Caco-2 (cell line): ENCODE measurements around the gene GSG1L. TPM values are rescaled to one million over a fixed set of nuclear protein-coding genes. Genes with fewer than 3 reads are reported as not detected.

Experiments used
- BruUV-seq: library from RNA; stranded (reverse); fragments of 400-500 nt; replicated peaks from 2 replicates; lab custom pipeline; 2021; lab: Mats Ljungman, UMichigan
- CTCF ChIA-PET: fragments of 300-600 bp; sonication (Branson Sonifier 250); formaldehyde crosslinking; loops from one replicate; lab custom pipeline; 2022; ENCODE audit warnings: antibody characterized with exemption; lab: Charles Lee
- POLR2A ChIA-PET: fragments of 300-600 bp; sonication (Branson Sonifier 250); formaldehyde crosslinking; loops from one replicate; lab custom pipeline; 2022; ENCODE audit warnings: antibody characterized with exemption; lab: Charles Lee
- DNase-seq, 2 experiments: peaks; one replicate each; pipeline versions ENCODE4 v3.0.0 to v3.0.0-alpha.2; 2020 to 2022
- H3K27me3 ChIP-seq: replicated peaks from 2 replicates; pipeline ENCODE4 v1.6.0; 2011; ENCODE audit warnings: low read length; ENCODE audit not compliant: control insufficient read depth, insufficient read depth
- H3K36me3 ChIP-seq: 2 replicates; pipeline ENCODE4 v1.5.1; 2011; ENCODE audit warnings: low read length; ENCODE audit not compliant: control insufficient read depth, insufficient read depth
- H3K4me1 ChIP-seq: fragments of 250-450 bp; sonication (Bioruptor Pico); 2 replicates; pipeline ENCODE4 v1.5.1; 2020; ENCODE audit warnings: mild to moderate bottlenecking
- H3K4me3 ChIP-seq: 2 replicates; pipeline ENCODE4 v1.5.1; 2011; ENCODE audit warnings: low read depth, mild to moderate bottlenecking, control low read depth, low read length
- H3K9me3 ChIP-seq: fragments of 250-450 bp; sonication (Bioruptor Pico); 2 replicates; pipeline ENCODE4 v1.5.1; 2020; ENCODE audit warnings: mild to moderate bottlenecking, moderate library complexity
- H3K27ac Mint-ChIP-seq: one replicate; pipeline ENCODE4 v1.8.0; 2022; ENCODE audit warnings: mixed read lengths; ENCODE audit not compliant: unreplicated experiment
- H3K27me3 Mint-ChIP-seq: one replicate; pipeline ENCODE4 v1.8.0; 2022; ENCODE audit warnings: mixed read lengths; ENCODE audit not compliant: insufficient read depth, unreplicated experiment
- H3K36me3 Mint-ChIP-seq: one replicate; pipeline ENCODE4 v1.8.0; 2022; ENCODE audit warnings: mild to moderate bottlenecking, mixed read lengths; ENCODE audit not compliant: insufficient read depth, unreplicated experiment
- H3K4me1 Mint-ChIP-seq: one replicate; pipeline ENCODE4 v1.8.0; 2022; ENCODE audit warnings: low read depth, mixed read lengths; ENCODE audit not compliant: unreplicated experiment
- H3K4me3 Mint-ChIP-seq: one replicate; pipeline ENCODE4 v1.8.0; 2022; ENCODE audit warnings: mild to moderate bottlenecking, moderate library complexity, mixed read lengths; ENCODE audit not compliant: unreplicated experiment
- H3K9me3 Mint-ChIP-seq: one replicate; pipeline ENCODE4 v1.8.0; 2022; ENCODE audit warnings: mixed read lengths; ENCODE audit not compliant: unreplicated experiment
- intact Hi-C: fragments of 100-400 bp; cut with micrococcal nuclease; formaldehyde crosslinking; loops from one replicate; pipeline ENCODE4 v1.10.0; 2022; ENCODE audit not compliant: unreplicated experiment
- total RNA-seq: library from RNA; stranded (reverse); gene quantifications from 2 replicates; pipeline ENCODE4 v1.2.3, GENCODE V29; 2022
- TF ChIP-seq, protein P1 (sequence below), 2 experiments: fragments of 200-600 bp in 1 of 2; IDR thresholded peaks; 1 replicate in 1 of 2; 2 replicates in 1 of 2; pipeline versions ENCODE4 v1.5.1 to v1.8.0; 2011 to 2022; ENCODE audit warnings: antibody characterized with exemption in 1 of 2, control low read depth in 1 of 2, inconsistent platforms in 1 of 2, low read depth in 1 of 2, low read length in 1 of 2, mild to moderate bottlenecking in 1 of 2, moderate library complexity in 1 of 2; ENCODE audit not compliant: insufficient read depth in 1 of 2, severe bottlenecking in 1 of 2, unreplicated experiment in 1 of 2

Gene GSG1L
- total RNA-seq, 1 experiment from 2014 or later: not detected

DNA sequence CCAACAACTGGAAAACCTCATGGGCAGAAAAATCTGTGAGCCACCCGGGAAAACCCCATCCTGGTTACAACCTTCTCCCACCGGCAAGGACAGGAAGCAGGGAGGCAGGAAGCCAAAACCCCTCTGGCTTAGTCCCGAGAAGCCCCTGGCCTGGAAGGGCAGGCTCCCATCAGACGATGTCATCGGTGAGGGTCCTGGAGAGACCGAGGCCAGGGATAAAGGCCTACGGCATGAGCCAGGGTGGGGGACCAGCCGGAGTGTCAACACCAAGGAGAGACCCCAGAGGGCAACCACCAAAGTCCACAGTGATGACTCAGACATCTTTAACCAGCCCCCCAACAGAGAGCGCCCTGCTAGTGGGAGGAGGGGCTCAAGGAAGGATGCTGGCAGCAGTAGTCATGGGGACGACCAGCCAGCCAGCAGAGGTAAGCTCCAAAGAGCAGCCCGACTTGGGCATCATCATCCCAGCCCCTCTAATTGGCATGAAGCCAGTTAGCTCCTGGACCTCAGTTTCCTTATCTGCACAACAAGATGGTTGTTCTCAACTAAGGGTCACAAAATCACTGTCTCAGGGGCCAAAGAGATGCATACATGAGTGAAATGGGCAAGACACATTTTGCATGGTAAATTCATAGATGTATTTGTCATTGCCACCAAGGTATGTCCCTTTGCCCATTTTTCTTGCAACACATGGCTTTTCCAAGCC lies 322.9 kb downstream of the GSG1L start:
- Mint-ChIP-seq H3K27ac (no peak overlapping the region), H3K4me3 (no peak overlapping the region)
- intact Hi-C loops: no loop called here

DNA sequence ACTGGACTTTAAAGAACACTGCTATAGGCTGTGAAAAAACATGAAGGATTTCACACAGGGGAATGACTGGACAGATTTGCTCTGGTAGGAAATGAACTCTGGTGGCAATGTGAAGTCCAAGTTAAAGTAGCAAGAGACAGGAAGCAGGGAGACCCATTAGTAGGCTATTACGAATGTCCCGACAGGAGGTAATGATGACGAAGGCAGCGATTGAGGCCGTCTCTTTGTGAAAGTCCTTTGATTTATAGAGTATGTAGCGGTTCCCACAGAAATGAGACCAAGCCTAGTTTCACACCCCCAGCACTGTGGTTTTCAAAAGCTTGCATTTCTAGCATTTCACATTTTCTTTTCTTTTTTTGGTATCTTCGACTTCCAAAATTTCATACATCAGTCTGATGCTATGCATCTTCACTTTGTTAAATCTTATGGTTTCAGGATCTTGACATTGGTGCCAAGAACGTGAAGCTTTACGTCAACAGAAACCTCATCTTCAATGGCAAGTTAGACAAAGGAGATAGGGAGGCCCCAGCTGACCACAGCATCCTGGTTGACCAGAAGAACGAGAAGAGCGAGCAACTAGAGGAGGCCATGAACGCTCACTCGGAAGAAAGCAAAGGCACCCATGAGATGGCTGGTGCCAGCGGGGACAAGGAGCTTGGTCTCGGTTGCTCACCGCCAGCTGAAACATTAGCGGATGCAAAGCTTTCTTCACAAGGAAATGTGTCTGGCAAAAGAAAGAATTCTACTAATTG lies 323.7 kb downstream of the GSG1L start:
- CTCF ChIA-PET: no interaction called here
- no peaks in the 10 kb centered on the region for H3K4me1 ChIP-seq
- H3K9me3 Mint-ChIP-seq: no peaks in the 10 kb centered on the region

More for the DNA sequence above, 322.9 kb downstream of the GSG1L start:
- CTCF ChIA-PET: no interaction called here
- POLR2A ChIA-PET: no interaction called here
- TF ChIP-seq, protein P1, sequence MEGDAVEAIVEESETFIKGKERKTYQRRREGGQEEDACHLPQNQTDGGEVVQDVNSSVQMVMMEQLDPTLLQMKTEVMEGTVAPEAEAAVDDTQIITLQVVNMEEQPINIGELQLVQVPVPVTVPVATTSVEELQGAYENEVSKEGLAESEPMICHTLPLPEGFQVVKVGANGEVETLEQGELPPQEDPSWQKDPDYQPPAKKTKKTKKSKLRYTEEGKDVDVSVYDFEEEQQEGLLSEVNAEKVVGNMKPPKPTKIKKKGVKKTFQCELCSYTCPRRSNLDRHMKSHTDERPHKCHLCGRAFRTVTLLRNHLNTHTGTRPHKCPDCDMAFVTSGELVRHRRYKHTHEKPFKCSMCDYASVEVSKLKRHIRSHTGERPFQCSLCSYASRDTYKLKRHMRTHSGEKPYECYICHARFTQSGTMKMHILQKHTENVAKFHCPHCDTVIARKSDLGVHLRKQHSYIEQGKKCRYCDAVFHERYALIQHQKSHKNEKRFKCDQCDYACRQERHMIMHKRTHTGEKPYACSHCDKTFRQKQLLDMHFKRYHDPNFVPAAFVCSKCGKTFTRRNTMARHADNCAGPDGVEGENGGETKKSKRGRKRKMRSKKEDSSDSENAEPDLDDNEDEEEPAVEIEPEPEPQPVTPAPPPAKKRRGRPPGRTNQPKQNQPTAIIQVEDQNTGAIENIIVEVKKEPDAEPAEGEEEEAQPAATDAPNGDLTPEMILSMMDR (IDR thresholded peaks at IDR 0.05; ENCODE audit: insufficient read depth in 1 of 2, low read depth in 1 of 2, low read length in 1 of 2, severe bottlenecking in 1 of 2, unreplicated experiment in 1 of 2): no peak
- no peaks in the 10 kb centered on the region for H3K27me3 ChIP-seq
- BruUV-seq: no TSS peak
- H3K27me3 Mint-ChIP-seq: no peaks in the 10 kb centered on the region
- H3K36me3 ChIP-seq: no peaks in the 10 kb centered on the region
- peaks cover 5% of the 10 kb centered on the region; the same call in 1 of the 2 replicates for H3K9me3 ChIP-seq
- DNase-seq: no peak
- H3K4me1 ChIP-seq: no peaks in the 10 kb centered on the region
- H3K4me3 ChIP-seq: no peak overlapping the region
- no peaks in the 10 kb centered on the region for H3K9me3 Mint-ChIP-seq
- peaks cover 15% of the 10 kb centered on the region for H3K4me1 Mint-ChIP-seq
- H3K36me3 Mint-ChIP-seq: peaks cover 15% of the 10 kb centered on the region

DNA sequence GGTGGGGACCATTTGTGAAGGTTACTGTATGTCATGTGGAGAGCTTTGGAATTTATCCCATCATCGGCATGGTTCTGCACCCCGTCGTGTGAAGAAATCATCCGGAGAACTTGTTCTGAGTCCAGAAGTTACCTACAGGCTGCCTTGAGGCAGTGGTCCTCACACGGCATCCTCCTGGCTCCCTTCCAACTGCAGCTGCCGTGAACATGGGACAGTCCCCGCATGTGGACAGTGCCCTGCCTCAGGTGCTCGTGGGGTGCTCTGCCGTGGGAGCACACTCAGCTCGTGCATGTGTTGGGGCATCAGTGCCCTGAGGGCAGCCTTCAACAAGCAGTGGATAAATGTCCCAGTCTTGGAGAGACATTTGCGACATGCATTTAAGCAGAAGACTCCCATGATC lies 324.9 kb downstream of the GSG1L start:
- Histone ChIP-seq H3K4me3 (no peak overlapping the region), H3K27me3 (no peaks in the 10 kb centered on the region), H3K4me1 (no peaks in the 10 kb centered on the region), H3K36me3 (no peaks in the 10 kb centered on the region), H3K9me3 (no peaks in the 10 kb centered on the region)
- BruUV-seq: no TSS peak
- Mint-ChIP-seq H3K27ac (no peak overlapping the region), H3K27me3 (no peaks in the 10 kb centered on the region), H3K36me3 (peaks cover 10% of the 10 kb centered on the region), H3K4me1 (peaks cover 10% of the 10 kb centered on the region), H3K9me3 (no peaks in the 10 kb centered on the region), H3K4me3 (no peak overlapping the region)
- TF ChIP-seq, protein P1 (IDR thresholded peaks at IDR 0.05; ENCODE audit: insufficient read depth in 1 of 2, low read depth in 1 of 2, low read length in 1 of 2, severe bottlenecking in 1 of 2, unreplicated experiment in 1 of 2): no peak
- POLR2A ChIA-PET: no interaction called here
- no peak for DNase-seq
- intact Hi-C loops: no loop called here
- CTCF ChIA-PET: no interaction called here

More for the DNA sequence above, 323.7 kb downstream of the GSG1L start:
- no peak for DNase-seq
- H3K36me3 Mint-ChIP-seq: peaks cover 10% of the 10 kb centered on the region
- no peak overlapping the region for H3K4me3 ChIP-seq
- no peaks in the 10 kb centered on the region for H3K9me3 ChIP-seq
- TF ChIP-seq, protein P1 (IDR thresholded peaks at IDR 0.05; ENCODE audit: insufficient read depth in 1 of 2, low read depth in 1 of 2, low read length in 1 of 2, severe bottlenecking in 1 of 2, unreplicated experiment in 1 of 2): no peak
- H3K27me3 ChIP-seq: no peaks in the 10 kb centered on the region
- intact Hi-C loops: no loop called here
- BruUV-seq: no TSS peak
- H3K4me3 Mint-ChIP-seq: no peak overlapping the region
- no peak overlapping the region for H3K27ac Mint-ChIP-seq
- no peaks in the 10 kb centered on the region for H3K27me3 Mint-ChIP-seq
- H3K4me1 Mint-ChIP-seq: peaks cover 10% of the 10 kb centered on the region
- H3K36me3 ChIP-seq: no peaks in the 10 kb centered on the region
- POLR2A ChIA-PET: no interaction called here

Other genes with a start within 250 kb of the GSG1L start
- gene XPO6, start 148.3 kb upstream of the GSG1L start, total RNA-seq: 110 and 112 TPM in 2 replicates
- gene SBK1, start 228.8 kb upstream of the GSG1L start, total RNA-seq: 5.5 and 6.7 TPM in 2 replicates